ENCODE measurements around the gene MTG2. TPM values are rescaled to one million over a fixed set of nuclear protein-coding genes. Genes with fewer than 3 reads are reported as not detected.

MTG2 gene
- total RNA-seq, 1 donor from 2014 or later, result 29.3 TPM

GRCh38 chr20:62151225-62151624 is 31.6 kb upstream of the MTG2 start:
- Mint-ChIP-seq H3K4me3 (ENCODE audit: unreplicated experiment) (no peak overlapping the region), H3K27ac (ENCODE audit: unreplicated experiment) (no peak overlapping the region), H3K27me3 (ENCODE audit: unreplicated experiment) (no peaks in the 10 kb centered on the region), H3K9me3 (ENCODE audit: unreplicated experiment) (no peaks in the 10 kb centered on the region), H3K36me3 (ENCODE audit: unreplicated experiment) (peaks cover 15% of the 10 kb centered on the region), H3K4me1 (ENCODE audit: unreplicated experiment) (peaks cover 31% of the 10 kb centered on the region)
- DNase-seq (ENCODE audit: extremely low spot score, unreplicated experiment), result no peak
- TF ChIP-seq CTCF (IDR thresholded peaks at IDR 0.05), result no peak

GRCh38 chr20:62151835-62152364 is 30.9 kb upstream of the MTG2 start:
- H3K36me3 Mint-ChIP-seq (ENCODE audit: unreplicated experiment), result peaks cover 15% of the 10 kb centered on the region

GRCh38 chr20:62155428-62156253 is 27.2 kb upstream of the MTG2 start:
- peak overlapping the region; percentile 36 for H3K27ac Mint-ChIP-seq (ENCODE audit: unreplicated experiment)
- no peaks in the 10 kb centered on the region for H3K9me3 Mint-ChIP-seq (ENCODE audit: unreplicated experiment)
- H3K4me3 Mint-ChIP-seq (ENCODE audit: unreplicated experiment), result no peak overlapping the region
- H3K4me1 Mint-ChIP-seq (ENCODE audit: unreplicated experiment), result peaks cover 15% of the 10 kb centered on the region
- H3K27me3 Mint-ChIP-seq (ENCODE audit: unreplicated experiment), result no peaks in the 10 kb centered on the region
- peaks cover 18% of the 10 kb centered on the region for H3K36me3 Mint-ChIP-seq (ENCODE audit: unreplicated experiment)
- TF ChIP-seq CTCF (IDR thresholded peaks at IDR 0.05), result no peak
- DNase-seq (ENCODE audit: extremely low spot score, unreplicated experiment), result no peak

More at GRCh38 chr20:62151835-62152364, 30.9 kb upstream of the MTG2 start:
- H3K27me3 Mint-ChIP-seq (ENCODE audit: unreplicated experiment), result no peaks in the 10 kb centered on the region
- no peak for TF ChIP-seq CTCF (IDR thresholded peaks at IDR 0.05)
- no peak overlapping the region for H3K4me3 Mint-ChIP-seq (ENCODE audit: unreplicated experiment)
- peaks cover 34% of the 10 kb centered on the region for H3K4me1 Mint-ChIP-seq (ENCODE audit: unreplicated experiment)
- no peak overlapping the region for H3K27ac Mint-ChIP-seq (ENCODE audit: unreplicated experiment)
- no peaks in the 10 kb centered on the region for H3K9me3 Mint-ChIP-seq (ENCODE audit: unreplicated experiment)
- DNase-seq (ENCODE audit: extremely low spot score, unreplicated experiment), result no peak

GRCh38 chr20:62156254-62156556 is 26.6 kb upstream of the MTG2 start:
- H3K27ac Mint-ChIP-seq (ENCODE audit: unreplicated experiment), result peak overlapping the region; percentile 31
- H3K4me1 Mint-ChIP-seq (ENCODE audit: unreplicated experiment), result peaks cover 15% of the 10 kb centered on the region
- H3K4me3 Mint-ChIP-seq (ENCODE audit: unreplicated experiment), result no peak overlapping the region
- DNase-seq (ENCODE audit: extremely low spot score, unreplicated experiment), result no peak
- H3K36me3 Mint-ChIP-seq (ENCODE audit: unreplicated experiment), result peaks cover 19% of the 10 kb centered on the region
- H3K27me3 Mint-ChIP-seq (ENCODE audit: unreplicated experiment), result no peaks in the 10 kb centered on the region
- no peaks in the 10 kb centered on the region for H3K9me3 Mint-ChIP-seq (ENCODE audit: unreplicated experiment)
- no peak for TF ChIP-seq CTCF (IDR thresholded peaks at IDR 0.05)

GRCh38 chr20:62156592-62157386 is 26.0 kb upstream of the MTG2 start:
- no peaks in the 10 kb centered on the region for H3K27me3 Mint-ChIP-seq (ENCODE audit: unreplicated experiment)
- H3K36me3 Mint-ChIP-seq (ENCODE audit: unreplicated experiment), result peaks cover 19% of the 10 kb centered on the region
- peaks cover 15% of the 10 kb centered on the region for H3K4me1 Mint-ChIP-seq (ENCODE audit: unreplicated experiment)
- H3K4me3 Mint-ChIP-seq (ENCODE audit: unreplicated experiment), result no peak overlapping the region
- DNase-seq (ENCODE audit: extremely low spot score, unreplicated experiment), result no peak
- peak overlapping the region; percentile 31 for H3K27ac Mint-ChIP-seq (ENCODE audit: unreplicated experiment)
- TF ChIP-seq CTCF (IDR thresholded peaks at IDR 0.05), result peak; percentile 65
- no peaks in the 10 kb centered on the region for H3K9me3 Mint-ChIP-seq (ENCODE audit: unreplicated experiment)

Measured in osteocyte (in vitro differentiated cells).